Measurements from ENCODE around the gene GZMA.
A peak's percentile ranks its signal among the peaks of the same experiment; 100 is the strongest.
"Not testable (repeated sequence)": the region's sequence is repeated elsewhere in the genome, so short reads cannot be mapped to it uniquely, and the experiment has no call there.

GZMA gene

DNA sequence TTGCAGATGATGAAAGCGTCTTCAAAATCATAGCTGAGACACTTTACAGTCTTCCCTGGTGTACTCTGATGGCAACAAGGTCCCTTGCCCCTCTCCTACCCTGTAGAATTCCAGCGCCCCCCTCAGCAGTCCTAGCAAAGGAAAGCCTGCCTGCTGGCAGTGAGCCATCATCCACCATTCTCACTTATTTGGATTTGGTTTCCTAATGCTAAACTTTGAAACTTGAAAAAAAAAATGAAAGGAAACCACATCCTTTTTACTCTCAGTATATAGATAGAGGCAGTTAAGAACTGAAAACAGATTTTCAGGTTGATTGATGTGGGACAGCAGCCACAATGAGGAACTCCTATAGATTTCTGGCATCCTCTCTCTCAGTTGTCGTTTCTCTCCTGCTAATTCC is at the start of gene GZMA:
GZMA (plus strand) TSS at position 299 of the 400 bp plus-strand sequence; CDS start at position 336, 37 bp downstream.
- peak; percentile 7 for DNase-seq

DNA sequence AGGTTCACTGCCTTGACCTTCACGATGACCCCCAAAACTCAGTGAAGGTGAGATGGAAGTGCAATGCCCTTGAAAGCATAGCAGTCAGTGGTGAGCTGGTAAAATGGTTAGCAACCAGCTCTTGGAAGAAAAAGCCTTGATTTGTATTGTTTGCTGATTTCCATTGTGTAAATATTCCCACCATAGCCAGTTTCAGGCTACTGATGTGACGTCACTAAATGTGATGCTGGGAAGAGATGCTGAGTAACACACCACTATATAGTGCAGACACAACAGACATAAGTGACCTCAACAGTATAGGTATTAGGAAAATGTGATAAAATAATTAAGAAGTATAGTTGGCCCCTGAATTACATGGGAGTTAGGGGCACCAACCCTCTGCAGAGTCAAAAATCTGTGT is 47.3 kb upstream of the GZMA start:
- no peak for DNase-seq

DNA sequence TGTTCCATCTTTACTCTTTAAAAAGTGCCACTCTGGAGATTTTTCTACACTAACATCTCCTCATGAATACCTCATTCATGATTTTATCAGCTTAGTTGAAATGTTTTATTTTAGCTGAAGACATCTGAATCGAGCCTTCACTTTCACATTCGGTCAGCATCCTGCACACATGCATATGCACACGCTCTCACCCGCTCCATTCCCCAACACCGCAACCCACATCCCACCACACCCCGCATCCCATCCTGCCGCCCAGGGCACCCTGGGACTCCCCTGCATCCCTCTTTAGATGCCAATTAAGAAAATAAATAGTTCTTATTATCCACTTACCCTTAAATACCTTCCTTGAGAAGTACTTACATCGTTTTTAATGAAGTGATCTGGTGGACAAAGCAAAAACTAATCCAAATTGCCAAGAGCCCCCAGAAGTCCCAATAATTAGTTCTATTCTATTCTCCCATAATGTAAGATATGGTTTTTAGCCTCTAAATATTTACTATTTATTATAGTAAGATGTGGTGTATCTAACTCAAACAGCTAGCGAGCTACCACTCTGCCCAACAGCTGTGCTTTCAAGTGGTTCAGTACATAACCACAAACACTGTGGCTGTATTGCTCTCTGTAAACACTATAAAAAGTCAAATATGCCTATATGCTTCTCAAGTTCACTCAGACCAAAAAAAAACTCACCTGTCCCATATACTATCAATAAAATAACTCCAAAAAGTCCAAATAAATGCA is 40.2 kb upstream of the GZMA start:
- DNase-seq, result peak; percentile 13

DNA sequence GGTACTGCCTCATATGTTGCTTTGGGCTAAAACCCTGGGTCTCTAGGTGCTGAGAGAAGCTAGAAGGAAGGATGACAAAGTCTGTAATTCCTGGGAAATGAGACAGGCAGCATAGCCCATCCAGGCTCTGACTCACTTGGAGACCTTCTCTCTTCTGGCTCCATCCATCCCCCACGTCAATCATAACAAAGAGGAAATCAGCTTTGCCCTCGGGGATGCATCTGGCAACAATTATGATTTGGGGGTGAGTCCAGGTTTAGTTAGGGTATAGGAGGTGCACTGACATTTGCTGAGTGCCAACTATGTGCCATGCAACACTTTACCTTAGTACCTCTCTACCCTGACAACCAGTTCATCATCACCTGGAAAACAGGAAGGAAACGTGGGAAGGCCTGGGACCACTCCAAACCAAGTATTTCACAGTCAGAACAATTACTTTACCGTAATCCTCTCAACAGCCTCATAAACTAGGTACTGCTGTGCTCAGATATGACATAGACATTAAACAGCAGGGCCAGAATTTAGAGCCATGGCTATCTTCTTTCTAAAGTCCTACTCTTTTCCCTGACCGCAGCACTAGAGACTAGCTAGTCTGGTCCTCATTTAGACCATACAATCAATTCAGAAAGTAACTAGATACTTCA is 39.1 kb upstream of the GZMA start:
- DNase-seq, result no peak

DNA sequence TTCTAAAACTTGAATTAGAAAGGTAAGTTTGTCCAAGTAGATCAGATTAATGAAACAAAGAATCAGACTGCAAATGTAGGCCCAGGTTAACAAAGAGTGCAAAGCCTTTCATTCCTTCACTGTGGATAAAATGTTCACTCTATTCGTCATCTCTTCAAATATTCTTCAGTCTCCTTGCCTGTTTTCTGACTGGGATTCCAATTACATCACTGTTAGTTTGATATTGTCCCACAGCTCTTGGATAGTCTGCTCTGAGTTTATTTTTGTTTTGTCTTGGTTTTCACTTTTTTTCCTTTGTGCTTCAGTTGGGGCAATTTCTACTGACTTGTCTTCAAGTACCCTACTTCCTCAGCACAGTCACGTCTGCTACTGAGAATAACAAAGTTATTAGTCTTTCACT is 38.5 kb upstream of the GZMA start:
- DNase-seq, result no peak

DNA sequence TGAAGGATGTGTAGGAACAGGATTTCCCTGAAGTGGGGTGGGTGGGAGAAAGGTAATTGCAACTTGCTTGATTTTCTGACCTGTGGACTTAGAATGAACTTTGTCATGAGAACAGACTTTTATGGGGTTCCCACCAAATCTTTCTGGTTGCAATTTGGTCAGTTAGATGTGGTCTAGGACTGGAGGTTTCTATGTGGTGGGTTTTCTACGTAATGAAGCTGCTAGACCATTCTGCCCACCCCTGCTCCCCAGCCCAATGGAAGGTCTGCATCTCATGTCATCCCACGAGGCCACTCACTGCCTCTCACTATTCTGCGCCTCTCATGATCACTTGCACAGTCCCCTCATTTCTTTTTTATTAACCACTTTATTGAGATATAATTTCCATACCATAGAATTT is 37.9 kb upstream of the GZMA start:
- no peak for DNase-seq

DNA sequence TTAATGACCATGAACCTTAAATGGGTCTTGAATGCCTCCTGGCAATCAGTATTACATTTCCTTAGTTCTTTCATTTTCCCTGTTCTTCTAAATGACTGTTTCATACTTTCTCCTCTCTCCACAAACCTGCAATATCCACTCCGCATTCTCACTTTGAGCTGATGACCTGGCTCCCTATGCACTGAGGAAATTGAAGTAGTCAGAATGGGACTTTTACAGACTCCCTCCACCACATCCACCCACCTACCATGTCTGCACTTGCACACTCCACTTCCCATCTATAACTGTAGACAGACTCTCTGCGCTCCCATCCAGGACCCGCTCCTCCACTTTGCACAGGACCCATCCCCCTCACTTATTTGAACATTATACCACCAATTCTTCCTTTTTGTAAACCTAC is 36.2 kb upstream of the GZMA start:
- DNase-seq, result no peak

DNA sequence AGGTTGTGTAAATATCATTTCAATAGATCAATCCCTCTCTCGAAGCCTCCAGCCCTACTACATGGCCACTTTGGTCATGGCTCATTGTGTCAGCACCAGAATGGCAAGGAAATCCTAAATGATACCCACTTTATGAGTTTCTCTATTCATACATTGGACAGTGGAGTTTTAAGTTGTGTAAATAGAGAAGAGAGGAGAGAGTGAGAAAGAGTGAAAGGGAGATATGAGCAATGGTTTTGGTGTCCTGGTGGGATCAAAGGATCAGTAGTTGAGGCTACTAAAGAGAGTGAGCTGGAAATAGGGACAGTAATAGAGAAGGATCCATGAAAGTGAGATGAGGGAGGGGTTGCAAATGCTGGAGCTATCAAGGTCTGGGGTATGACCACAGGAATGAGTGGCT is 31.5 kb upstream of the GZMA start:
- no peak for DNase-seq

DNA sequence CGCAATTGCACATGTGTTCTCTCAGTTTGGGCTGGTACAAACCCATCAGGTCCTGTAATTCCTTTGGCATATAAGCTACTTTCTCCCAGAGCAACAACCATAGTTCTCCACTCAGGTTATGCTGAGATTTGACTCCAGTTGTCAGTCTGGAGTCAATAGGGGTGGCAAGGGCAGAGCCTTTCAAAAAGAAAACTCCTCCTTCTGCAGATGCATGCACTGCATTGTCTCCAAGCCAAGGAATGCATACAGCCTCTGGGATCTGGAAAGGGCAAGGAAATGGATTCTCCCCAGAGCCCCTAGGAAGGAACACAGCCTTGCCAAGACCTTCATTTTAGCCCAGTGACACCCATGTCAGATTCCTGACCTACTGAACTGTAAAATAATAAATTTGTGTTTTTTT is 31.0 kb upstream of the GZMA start:
- no peak for DNase-seq

DNA sequence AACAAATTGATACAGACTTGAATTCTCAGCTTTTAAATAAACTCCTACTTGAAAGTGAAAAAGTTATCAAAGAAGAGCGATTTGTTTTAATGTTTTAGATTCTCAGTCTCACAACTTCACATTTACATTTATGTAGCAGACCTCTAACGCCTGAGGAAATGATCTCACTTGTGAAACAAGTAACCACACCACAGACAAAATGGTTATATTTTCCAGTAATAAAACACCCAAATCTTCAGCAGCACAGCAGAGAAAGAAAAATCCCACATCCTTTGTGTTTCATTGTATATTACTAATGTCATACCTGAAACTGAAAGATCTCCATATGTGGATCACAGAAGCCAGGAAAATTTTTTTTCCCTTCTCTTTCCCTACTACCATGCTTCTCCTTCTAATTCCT is 29.8 kb upstream of the GZMA start:
- no peak for DNase-seq

DNA sequence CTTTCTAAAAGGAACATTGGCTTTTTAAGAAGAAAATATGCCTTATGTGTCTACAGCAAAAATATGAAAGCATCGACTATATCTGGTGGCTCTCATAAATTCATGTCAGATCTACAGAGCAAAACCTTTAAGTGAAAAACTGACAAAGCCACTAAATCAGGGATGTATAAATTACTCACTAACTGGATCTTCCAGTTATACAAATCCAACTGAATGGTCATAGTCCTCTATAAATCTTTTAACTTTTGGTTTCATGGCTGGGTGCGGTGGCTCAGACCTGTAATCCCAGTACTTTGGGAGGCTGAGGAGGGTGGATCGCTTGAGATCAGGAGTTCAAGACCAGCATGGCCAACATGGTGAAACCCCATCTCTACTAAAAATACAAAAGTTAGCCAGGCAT is 29.2 kb upstream of the GZMA start:
- no peak for DNase-seq

DNA sequence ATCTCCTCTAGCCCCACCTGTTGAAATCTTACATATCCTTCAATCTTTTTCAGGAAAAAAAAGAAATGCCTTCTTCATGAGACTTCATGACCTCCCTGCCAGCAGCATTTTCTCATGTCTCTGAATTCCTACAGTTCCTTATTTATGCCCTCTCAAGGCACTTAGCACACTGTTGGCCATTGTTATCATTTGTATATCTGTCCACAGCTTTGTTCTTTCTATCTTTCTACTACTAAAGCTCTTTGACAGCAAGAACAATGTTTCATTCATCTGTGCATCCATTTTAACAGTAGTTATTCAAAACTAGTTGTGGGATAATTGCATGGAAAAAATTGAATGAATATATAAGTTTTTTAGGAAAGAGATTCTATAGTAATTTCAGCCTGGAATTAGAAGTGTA is 20.9 kb upstream of the GZMA start:
- no peak for DNase-seq

DNA sequence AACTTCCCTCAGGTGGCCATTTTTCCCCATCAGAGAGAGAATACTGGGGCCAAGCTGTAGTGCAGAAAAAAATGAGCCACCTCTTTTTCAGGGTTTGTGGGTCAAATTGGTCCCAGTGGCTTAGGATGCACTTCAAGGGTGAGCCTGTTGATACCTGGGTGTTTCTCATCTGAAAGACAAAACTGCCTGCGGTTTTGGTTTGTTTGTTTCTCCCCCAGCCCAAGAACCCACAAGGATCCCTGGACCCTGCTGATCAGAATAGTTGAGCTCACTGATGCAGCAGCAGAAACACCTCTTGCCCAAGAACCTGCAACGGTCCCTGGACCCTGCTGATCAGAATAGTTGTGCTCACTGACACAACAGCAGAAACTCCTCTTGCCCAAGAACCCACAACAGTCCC is 13.1 kb upstream of the GZMA start:
- DNase-seq, result not testable (repeated sequence)

DNA sequence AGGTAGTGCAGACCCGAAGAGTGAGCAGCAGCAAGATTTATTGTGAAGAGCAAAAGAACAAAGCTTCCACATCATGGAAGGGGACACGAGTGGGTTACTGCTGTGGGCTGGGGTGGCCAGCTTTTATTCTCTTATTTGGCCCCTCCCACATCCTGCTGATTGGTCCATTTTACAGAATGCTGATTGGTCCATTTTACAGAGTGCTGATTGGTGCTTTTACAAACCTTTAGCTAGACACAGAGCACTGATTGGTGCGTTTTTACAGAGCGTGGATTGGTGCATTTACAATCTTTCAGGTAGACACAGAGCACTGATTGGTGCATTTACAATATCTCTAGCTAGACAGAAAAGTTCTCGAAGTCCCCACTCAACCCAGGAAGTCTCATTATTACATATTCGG is 11.4 kb upstream of the GZMA start:
- DNase-seq, result not testable (repeated sequence)

DNA sequence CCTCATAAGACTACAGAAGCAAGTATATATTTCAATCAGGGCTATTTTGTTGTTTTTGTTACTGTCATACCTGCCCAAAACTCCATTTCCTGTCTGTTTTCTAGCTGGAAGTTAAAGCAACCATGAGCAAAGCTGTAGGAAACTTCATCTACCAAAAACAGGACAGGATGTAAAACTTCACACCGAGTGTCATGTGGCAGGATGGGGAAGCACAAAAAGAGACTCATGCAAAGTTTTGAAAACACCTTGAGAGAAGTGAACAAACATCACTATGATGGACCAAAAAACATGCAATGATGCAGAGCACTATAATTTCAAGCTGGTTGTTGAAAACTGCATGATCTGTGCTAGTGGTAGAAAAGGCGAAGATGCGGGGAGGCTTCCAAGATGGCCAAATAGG is 6.3 kb upstream of the GZMA start:
- DNase-seq, result no peak

DNA sequence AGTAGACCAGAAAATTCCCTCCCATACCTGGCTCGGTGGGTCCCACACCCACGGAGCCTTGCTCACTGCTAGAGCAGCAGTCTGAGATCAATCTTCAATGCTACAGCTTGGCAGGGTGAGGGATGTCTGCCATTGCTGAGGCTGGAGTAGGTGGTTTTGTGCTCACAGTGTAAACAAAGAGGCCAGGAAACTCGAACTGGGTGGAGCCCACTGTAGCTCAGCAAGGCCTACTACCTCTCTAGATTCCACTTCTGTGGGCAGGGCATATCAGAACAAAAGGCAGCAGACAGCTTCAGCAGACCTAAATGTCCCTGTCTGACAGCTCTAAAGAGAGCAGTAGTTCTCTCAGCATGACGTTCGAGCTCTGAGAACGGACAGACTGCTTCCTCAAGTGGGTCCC is 5.6 kb upstream of the GZMA start:
- peak; percentile 34 for DNase-seq

DNA sequence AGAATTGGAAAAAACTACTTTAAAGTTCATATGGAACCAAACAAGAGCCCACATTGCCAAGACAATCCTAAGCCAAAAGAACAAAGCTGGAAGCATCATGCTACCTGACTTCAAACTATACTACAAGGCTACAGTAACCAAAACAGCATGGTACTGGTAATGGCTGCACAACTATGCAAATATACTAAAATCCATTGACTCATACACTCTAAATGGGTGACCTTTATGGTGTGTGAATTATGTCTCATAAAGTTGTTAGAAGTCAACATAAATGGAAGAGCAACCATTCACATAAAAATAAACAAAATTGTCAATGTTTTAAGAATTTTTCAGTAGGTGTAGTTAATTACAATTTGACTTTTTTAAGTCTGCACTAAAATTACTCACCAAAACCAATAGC is 1.3 kb upstream of the GZMA start:
- not testable (repeated sequence) for DNase-seq

DNA sequence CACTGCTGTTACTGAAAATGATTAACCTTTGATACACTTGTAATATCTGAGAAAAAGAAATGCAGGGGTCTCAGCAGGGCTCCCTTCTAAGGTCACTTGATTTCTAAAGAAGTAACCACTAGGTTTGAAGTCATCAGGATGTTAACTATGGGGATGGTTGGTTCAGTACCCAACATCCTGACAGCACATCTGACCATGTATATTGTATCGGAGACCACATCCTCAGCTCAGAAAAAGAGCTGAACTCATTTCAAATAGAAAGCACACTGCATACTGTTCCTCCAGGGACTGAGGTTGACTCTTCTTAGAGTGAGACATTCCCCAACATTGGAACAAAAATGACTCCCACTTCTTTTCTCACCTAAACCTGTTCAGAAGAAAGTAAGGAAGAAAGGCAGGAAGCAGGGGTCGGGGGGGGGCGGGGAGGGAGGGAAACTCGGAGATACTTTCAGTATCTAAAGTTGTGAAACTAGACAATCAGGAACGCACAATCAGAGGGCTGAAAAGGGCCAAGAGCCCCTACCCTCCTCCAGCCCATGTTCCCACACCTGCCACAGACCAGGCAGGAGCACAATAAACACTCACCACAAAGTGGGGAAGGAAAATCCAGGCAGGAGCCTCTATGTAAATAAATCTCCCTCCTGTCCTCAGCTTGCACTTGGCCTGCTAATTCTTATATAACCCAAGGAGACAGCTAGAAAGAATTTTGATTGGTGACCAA is 730 bp upstream of the GZMA start:
- DNase-seq, result no peak

DNA sequence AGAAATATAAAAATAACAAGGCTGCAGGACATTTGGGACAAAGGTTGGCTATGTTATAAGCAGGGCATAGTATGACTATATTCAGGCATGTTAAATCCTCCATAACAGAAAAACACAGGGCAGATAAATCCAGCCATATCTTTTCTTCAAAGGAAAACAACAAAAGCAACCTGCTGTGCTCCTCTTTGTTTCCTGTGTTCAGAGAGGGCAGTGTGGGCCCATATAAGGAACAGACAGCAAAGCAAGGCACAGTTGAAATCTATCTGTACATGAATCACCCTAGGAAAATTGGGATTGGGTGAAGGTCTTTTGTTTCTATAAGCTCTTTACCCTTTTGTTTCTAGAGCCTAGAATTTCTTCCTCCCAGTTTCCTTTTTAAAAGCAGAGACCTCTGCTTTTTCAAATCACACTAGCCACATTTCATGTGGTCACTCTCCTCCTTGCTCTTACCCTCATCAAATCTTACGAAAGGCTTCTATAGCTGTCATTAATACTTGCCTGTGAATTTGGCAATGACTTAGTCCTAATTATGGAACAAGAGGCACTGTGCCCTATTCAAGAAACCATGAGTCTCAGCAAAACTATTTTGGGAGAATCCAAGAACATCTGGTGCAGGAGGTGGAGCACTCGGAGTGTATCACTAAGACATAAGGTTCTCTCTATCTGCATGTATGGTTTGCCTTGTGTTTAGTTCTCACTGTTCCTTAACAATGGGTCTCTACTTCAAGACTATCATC is 1.8 kb downstream of the GZMA start:
- DNase-seq, result no peak

DNA sequence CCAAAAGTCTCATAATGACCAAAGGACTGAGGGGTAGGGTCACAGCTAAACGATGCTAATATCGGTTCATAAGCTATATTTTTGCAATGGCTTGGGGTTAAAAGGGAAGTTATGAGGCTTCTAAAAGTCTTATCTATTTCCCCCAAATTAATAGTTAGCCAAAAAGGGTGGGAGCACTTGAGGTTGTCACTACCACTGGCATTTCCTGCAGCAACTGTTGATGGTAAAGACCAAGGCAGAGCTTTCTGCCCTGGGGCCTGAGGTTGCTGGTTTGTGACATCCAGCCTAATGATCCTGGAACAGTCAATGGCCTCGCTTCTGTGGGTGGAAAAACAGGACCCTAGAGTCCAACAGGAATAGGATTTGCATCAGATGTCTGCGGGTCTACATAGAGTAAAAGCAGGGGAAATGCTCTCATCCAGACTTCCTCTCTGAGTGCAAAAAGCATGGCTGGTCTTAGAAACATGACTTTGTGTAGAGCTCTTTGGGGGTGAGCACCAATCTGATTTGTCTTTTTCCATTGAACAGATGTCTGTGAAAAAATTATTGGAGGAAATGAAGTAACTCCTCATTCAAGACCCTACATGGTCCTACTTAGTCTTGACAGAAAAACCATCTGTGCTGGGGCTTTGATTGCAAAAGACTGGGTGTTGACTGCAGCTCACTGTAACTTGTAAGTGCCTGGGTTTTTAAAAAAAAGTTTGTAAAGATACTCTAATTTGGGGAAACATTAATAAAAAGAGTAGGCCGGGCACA is 2.7 kb downstream of the GZMA start:
- no peak for DNase-seq

DNA sequence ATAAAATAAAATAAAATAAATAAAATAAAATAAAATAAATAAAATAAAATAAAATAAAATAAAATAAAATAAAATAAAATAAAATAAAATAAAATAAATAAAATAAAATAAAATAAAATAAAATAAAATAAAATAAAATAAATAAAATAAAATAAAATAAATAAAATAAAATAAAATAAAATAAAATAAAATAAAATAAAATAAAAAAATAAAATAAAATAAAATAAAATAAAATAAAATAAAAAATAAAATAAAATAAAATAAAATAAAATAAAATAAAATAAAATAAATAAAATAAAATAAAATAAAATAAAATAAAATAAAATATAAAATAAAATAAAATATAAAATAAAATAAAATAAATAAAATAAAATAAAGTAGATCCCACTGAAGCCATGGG is 3.5 kb downstream of the GZMA start:
- not testable (repeated sequence) for DNase-seq

DNA sequence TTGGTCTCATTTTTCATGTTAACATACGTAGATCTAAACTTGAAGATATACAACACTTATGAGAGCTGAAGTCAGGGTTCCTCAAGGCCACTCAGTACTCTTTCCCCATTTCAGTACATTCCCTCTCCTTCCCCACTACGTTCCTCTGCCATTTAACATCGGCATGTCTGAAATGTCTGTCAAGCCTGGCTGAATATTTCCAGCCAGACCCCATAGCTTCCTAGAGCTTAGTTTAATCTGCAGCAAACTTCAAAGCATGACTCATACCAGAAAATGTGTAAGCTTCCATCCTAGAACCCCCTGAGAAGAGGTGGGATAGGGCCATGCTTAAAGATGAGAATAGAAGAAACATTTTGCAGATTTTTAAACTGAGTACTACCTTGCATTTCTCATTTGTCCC is 6.2 kb downstream of the GZMA start:
- DNase-seq, result no peak

DNA sequence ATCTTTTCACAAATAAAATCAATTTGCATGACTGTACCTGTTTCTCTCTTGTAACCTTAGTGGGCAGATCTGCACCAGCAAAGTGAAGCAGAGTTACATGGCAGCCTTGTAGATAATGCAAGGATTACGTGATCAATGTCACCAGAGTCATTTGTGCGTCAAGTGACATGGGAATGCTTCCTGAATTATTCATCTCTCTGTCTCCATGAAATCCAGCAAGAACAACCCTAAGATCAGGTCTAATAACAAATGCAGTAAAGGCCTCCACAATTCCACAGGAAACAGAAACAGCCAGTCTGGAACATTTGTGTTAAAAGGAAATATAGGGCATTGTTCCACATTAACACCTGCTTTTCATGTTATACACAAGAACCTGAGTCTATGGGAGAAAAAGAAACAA is 7.8 kb downstream of the GZMA start:
- no peak for DNase-seq
